Activated CD4-positive, alpha-beta memory T cell treated with anti-CD3 and anti-CD28 coated beads, Interleukin-2, amount 10 ng/mL, durations not matched to agents 7 days and 5 days (primary cell): ENCODE data around the gene PI16. TPM values are rescaled to one million over a fixed set of nuclear protein-coding genes. Genes with fewer than 3 reads are reported as not detected.
"Not testable (repeated sequence)": the region's sequence is repeated elsewhere in the genome, so short reads cannot be mapped to it uniquely, and the experiment has no call there.

Experiments used
- CTCF ChIA-PET: fragments of 350-600 bp; sonication (Branson Sonifier 250); formaldehyde crosslinking; loops from one replicate; lab custom pipeline; 2021; ENCODE audit warnings: antibody characterized with exemption, inconsistent platforms; lab: Charles Lee
- POLR2A ChIA-PET: fragments of 350-600 bp; sonication (Branson Sonifier 250); formaldehyde crosslinking; loops from one replicate; lab custom pipeline; 2021; ENCODE audit warnings: antibody characterized with exemption; lab: Charles Lee
- DNase-seq: peaks from one replicate; pipeline ENCODE4 v3.0.0-alpha.2; 2020
- H3K27ac Mint-ChIP-seq: one replicate; pipeline ENCODE4 v1.8.0; 2021; ENCODE audit warnings: mild to moderate bottlenecking, mixed read lengths
- H3K27me3 Mint-ChIP-seq: one replicate; pipeline ENCODE4 v1.8.0; 2021; ENCODE audit warnings: mixed read lengths
- H3K36me3 Mint-ChIP-seq: one replicate; pipeline ENCODE4 v1.8.0; 2021; ENCODE audit warnings: low read depth, mixed read lengths
- H3K4me1 Mint-ChIP-seq: one replicate; pipeline ENCODE4 v1.8.0; 2021; ENCODE audit warnings: mixed read lengths
- H3K4me3 Mint-ChIP-seq: one replicate; pipeline ENCODE4 v1.8.0; 2021; ENCODE audit warnings: mild to moderate bottlenecking, mixed read lengths
- H3K9me3 Mint-ChIP-seq: one replicate; pipeline ENCODE4 v1.8.0; 2021; ENCODE audit warnings: mixed read lengths
- total RNA-seq, 2 experiments: library from RNA; stranded (reverse); gene quantifications; one replicate each; pipeline ENCODE4 v1.2.3, GENCODE V29; 2021

The PI16 gene
- total RNA-seq, 2 experiments from 2014 or later: 7.3 to 8.5 TPM

- Mint-ChIP-seq H3K4me1 (peaks cover 27% of the 10 kb centered on the region), H3K36me3 (peaks cover 67% of the 10 kb centered on the region), H3K9me3 (no peaks in the 10 kb centered on the region), H3K27ac (peak overlapping the region; percentile 18), H3K27me3 (no peaks in the 10 kb centered on the region), H3K4me3 (no peak overlapping the region)
- ChIA-PET POLR2A (interaction anchor here (0.8 to 3.4 kb wide), 3 partner anchors 39 to 94 kb away, joined by 3 to 15 read pairs (median 6); partner anchors contain the start of gene C6orf89), CTCF (interaction anchor here (1.1 to 3.6 kb wide), 3 partner anchors 39 to 99 kb away, joined by 3 to 20 read pairs (median 10); partner anchors contain the start of gene C6orf89)
- DNase-seq: peak; percentile 45
These were observed 24.8 kb downstream of the PI16 start for GRCh38 chr6:36979347-36979742.

GRCh38 chr6:36980129-36980528, 25.6 kb downstream of the PI16 start:
- no peak overlapping the region for H3K4me3 Mint-ChIP-seq
- ChIA-PET CTCF (interaction anchor here (1.6 to 3.6 kb wide), 2 partner anchors 38 to 95 kb away, joined by 10 to 20 read pairs; partner anchors contain the start of gene C6orf89), POLR2A (interaction anchor here (0.8 to 3.4 kb wide), 2 partner anchors 38 to 66 kb away, joined by 3 to 15 read pairs; no protein-coding TSS in a partner anchor)
- H3K4me1 Mint-ChIP-seq: peaks cover 27% of the 10 kb centered on the region
- no peaks in the 10 kb centered on the region for H3K27me3 Mint-ChIP-seq
- no peak overlapping the region for H3K27ac Mint-ChIP-seq
- no peaks in the 10 kb centered on the region for H3K9me3 Mint-ChIP-seq
- peaks cover 60% of the 10 kb centered on the region for H3K36me3 Mint-ChIP-seq
- no peak for DNase-seq

- POLR2A ChIA-PET: interaction anchor here (1.5 to 3.4 kb wide), 2 partner anchors 25 to 37 kb away, joined by 4 to 15 read pairs; no protein-coding TSS in a partner anchor
These were observed 26.5 kb downstream of the PI16 start for GRCh38 chr6:36980876-36981619.

GRCh38 chr6:36983538-36983937, 29.0 kb downstream of the PI16 start:
- Mint-ChIP-seq H3K4me3 (no peak overlapping the region), H3K27ac (no peak overlapping the region), H3K4me1 (peaks cover 35% of the 10 kb centered on the region), H3K9me3 (no peaks in the 10 kb centered on the region), H3K27me3 (no peaks in the 10 kb centered on the region), H3K36me3 (peaks cover 27% of the 10 kb centered on the region)
- DNase-seq: no peak
- CTCF ChIA-PET: no interaction called here
- POLR2A ChIA-PET: interaction anchor here (1.2 to 1.6 kb wide), 2 partner anchors 98 to 187 kb away, joined by 3 read pairs; partner anchors contain the start of gene C6orf89

More at GRCh38 chr6:36980876-36981619, 26.5 kb downstream of the PI16 start:
- Mint-ChIP-seq H3K27me3 (no peaks in the 10 kb centered on the region), H3K36me3 (peaks cover 52% of the 10 kb centered on the region), H3K4me1 (peaks cover 27% of the 10 kb centered on the region), H3K9me3 (no peaks in the 10 kb centered on the region), H3K4me3 (no peak overlapping the region), H3K27ac (peak overlapping the region; percentile 5)
- DNase-seq: no peak
- CTCF ChIA-PET: interaction anchor here (3.6 kb wide), 1 partner anchor 37 kb away, joined by 20 read pairs; no protein-coding TSS in a partner anchor

GRCh38 chr6:36984581-36985416, 30.3 kb downstream of the PI16 start:
- ChIA-PET CTCF (interaction anchor here (1.0 kb wide), 2 partner anchors 32 to 33 kb away, joined by 3 to 4 read pairs; no protein-coding TSS in a partner anchor), POLR2A (interaction anchor here (1.0 to 1.9 kb wide), 19 partner anchors 9 to 273 kb away, joined by 3 to 18 read pairs (median 7); partner anchors contain the start of genes C6orf89, FGD2, PI16 and PPIL1)
- DNase-seq: peak; percentile 62
- Mint-ChIP-seq H3K27me3 (peaks cover 3% of the 10 kb centered on the region), H3K4me1 (peaks cover 29% of the 10 kb centered on the region), H3K9me3 (no peaks in the 10 kb centered on the region), H3K27ac (no peak overlapping the region), H3K4me3 (no peak overlapping the region), H3K36me3 (peaks cover 17% of the 10 kb centered on the region)

- no peak overlapping the region for H3K27ac Mint-ChIP-seq
These were observed 30.9 kb downstream of the PI16 start for GRCh38 chr6:36985417-36985807.

GRCh38 chr6:36985808-36986703, 31.5 kb downstream of the PI16 start, which contains the start of gene MTCH1:
Gene MTCH1 (minus strand): TSS chr6:36986196. CDS start chr6:36986173, 23 bp downstream.
- H3K4me3 Mint-ChIP-seq: peak within 1 kb of the TSS; percentile 99
- H3K36me3 Mint-ChIP-seq: peaks cover 9% of the 10 kb centered on the region
- POLR2A ChIA-PET: interaction anchor here (0.7 to 2.1 kb wide), 38 partner anchors 8 to 531 kb away, joined by 3 to 26 read pairs (median 4); partner anchors contain the start of genes C6orf89, CDKN1A, FGD2 and PI16
- peaks cover 4% of the 10 kb centered on the region for H3K27me3 Mint-ChIP-seq
- H3K9me3 Mint-ChIP-seq: no peaks in the 10 kb centered on the region
- CTCF ChIA-PET: interaction anchor here (0.5 to 1.9 kb wide), 14 partner anchors 20 to 340 kb away, joined by 3 to 22 read pairs (median 4); partner anchors contain the start of genes C6orf89 and FGD2
- peaks cover 21% of the 10 kb centered on the region for H3K4me1 Mint-ChIP-seq
- DNase-seq: peak; percentile 89
- peak within 1 kb of the TSS; percentile 92 for H3K27ac Mint-ChIP-seq

More at GRCh38 chr6:36985417-36985807, 30.9 kb downstream of the PI16 start:
- Mint-ChIP-seq H3K4me1 (peaks cover 26% of the 10 kb centered on the region), H3K36me3 (peaks cover 14% of the 10 kb centered on the region), H3K9me3 (no peaks in the 10 kb centered on the region), H3K4me3 (no peak overlapping the region), H3K27me3 (peaks cover 3% of the 10 kb centered on the region)
- no peak for DNase-seq
- POLR2A ChIA-PET: interaction anchor here (1.0 to 2.1 kb wide), 35 partner anchors 9 to 390 kb away, joined by 3 to 26 read pairs (median 5); partner anchors contain the start of genes C6orf89, CDKN1A, FGD2 and PI16
- CTCF ChIA-PET: interaction anchor here (0.5 to 1.9 kb wide), 14 partner anchors 21 to 340 kb away, joined by 3 to 22 read pairs (median 4); partner anchors contain the start of genes C6orf89 and FGD2

- no peaks in the 10 kb centered on the region for H3K9me3 Mint-ChIP-seq
- CTCF ChIA-PET: interaction anchor here (1.1 to 1.9 kb wide), 10 partner anchors 9 to 222 kb away, joined by 3 to 22 read pairs (median 6); partner anchors contain the start of genes C6orf89 and FGD2
- H3K4me3 Mint-ChIP-seq: peak overlapping the region; percentile 99
- H3K4me1 Mint-ChIP-seq: peaks cover 16% of the 10 kb centered on the region
- peaks cover 6% of the 10 kb centered on the region for H3K27me3 Mint-ChIP-seq
- no peak for DNase-seq
- POLR2A ChIA-PET: interaction anchor here (0.7 to 2.1 kb wide), 27 partner anchors 8 to 392 kb away, joined by 3 to 26 read pairs (median 5); partner anchors contain the start of genes C6orf89, FGD2, PI16 and PIM1
- peaks cover 5% of the 10 kb centered on the region for H3K36me3 Mint-ChIP-seq
- H3K27ac Mint-ChIP-seq: peak overlapping the region; percentile 92
These were observed 32.1 kb downstream of the PI16 start for GRCh38 chr6:36986704-36987047.

GRCh38 chr6:36989264-36989663, 34.7 kb downstream of the PI16 start:
- CTCF ChIA-PET: no interaction called here
- no peak for DNase-seq
- H3K27ac Mint-ChIP-seq: no peak overlapping the region
- POLR2A ChIA-PET: interaction anchor here (0.6 to 1.1 kb wide), 2 partner anchors 18 to 28 kb away, joined by 3 read pairs; no protein-coding TSS in a partner anchor
- H3K36me3 Mint-ChIP-seq: no peaks in the 10 kb centered on the region
- H3K4me3 Mint-ChIP-seq: no peak overlapping the region
- peaks cover 11% of the 10 kb centered on the region for H3K4me1 Mint-ChIP-seq
- H3K27me3 Mint-ChIP-seq: peaks cover 18% of the 10 kb centered on the region
- no peaks in the 10 kb centered on the region for H3K9me3 Mint-ChIP-seq

- H3K36me3 Mint-ChIP-seq, POLR2A ChIA-PET, DNase-seq, H3K27ac Mint-ChIP-seq, H3K4me3 Mint-ChIP-seq, H3K9me3 Mint-ChIP-seq: not testable (repeated sequence)
- CTCF ChIA-PET: interaction anchor here (0.7 kb wide), 1 partner anchor 27 kb away, joined by 3 read pairs; no protein-coding TSS in a partner anchor
- H3K27me3 Mint-ChIP-seq: peaks cover 20% of the 10 kb centered on the region
- peaks cover 11% of the 10 kb centered on the region for H3K4me1 Mint-ChIP-seq
These were observed 35.9 kb downstream of the PI16 start for GRCh38 chr6:36990401-36990800.
